ENCODE measurements around the gene ADGRA1. TPM values are rescaled to one million over a fixed set of nuclear protein-coding genes. Genes with fewer than 3 reads are reported as not detected.

ADGRA1 gene
- total RNA-seq, 6 donors from 2014 or later = 0.30 to 1.0 (median 0.39) TPM; not detected in 1

DNA sequence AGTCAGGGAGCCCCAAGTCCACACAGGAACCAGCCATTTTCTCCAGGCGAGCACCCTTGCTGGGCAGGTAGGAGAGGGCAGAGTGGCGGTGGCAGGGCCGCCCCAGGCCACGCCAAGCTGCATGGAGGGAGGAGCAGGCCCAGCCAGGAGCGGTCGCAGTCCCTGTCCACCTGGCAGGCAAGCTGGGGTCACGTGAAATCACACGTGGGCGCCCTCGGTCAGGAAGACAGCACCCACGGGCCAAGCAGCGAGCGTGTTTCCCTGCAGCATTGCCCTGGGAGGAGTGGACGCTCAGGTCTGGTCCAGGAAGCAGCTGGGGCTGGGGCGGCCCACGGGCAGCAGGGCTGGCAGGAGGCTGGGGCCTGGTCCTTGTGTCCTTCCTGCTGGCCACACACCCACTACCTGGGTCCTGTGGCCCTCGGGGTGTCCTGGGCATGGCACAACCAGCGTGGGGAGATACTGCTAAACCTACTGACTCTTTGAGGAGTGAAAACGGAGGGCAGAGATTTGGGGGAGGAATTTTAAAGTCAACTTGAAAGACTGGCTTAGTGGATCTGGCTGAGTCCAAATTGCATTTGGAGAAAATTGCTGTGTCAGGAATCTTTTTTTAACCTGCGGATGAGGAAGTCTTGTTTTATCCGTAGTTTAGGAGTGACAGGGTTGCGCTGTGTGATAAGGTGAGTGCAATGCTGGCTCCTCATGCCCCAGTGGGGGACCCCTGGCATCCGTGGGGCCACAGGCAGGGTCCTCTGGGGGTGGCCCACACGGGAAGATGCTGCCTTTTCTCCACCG lies 12.2 kb upstream of the ADGRA1 start:
- ATAC-seq (ENCODE audit: low FRiP score in 2 of 2) = peak; percentile 3 to 12
- 80% methylated on average over 15 to 25 of the region's 25 CpGs for WGBS, 2 donors
- Histone ChIP-seq H3K9me3 (no peaks in the 10 kb centered on the region), H3K27ac (no peak overlapping the region), H3K36me3 (no peaks in the 10 kb centered on the region), H3K4me3 (no peak overlapping the region), H3K27me3 (no peaks in the 10 kb centered on the region), H3K4me1 (no peaks in the 10 kb centered on the region)
- DNase-seq = peak in 1 of 2 donors; percentile 75
- no peak for TF ChIP-seq EP300 (IDR thresholded peaks at IDR 0.05)
- TF ChIP-seq POLR2AphosphoS5 (IDR thresholded peaks at IDR 0.05) = no peak
- TF ChIP-seq, protein P1, sequence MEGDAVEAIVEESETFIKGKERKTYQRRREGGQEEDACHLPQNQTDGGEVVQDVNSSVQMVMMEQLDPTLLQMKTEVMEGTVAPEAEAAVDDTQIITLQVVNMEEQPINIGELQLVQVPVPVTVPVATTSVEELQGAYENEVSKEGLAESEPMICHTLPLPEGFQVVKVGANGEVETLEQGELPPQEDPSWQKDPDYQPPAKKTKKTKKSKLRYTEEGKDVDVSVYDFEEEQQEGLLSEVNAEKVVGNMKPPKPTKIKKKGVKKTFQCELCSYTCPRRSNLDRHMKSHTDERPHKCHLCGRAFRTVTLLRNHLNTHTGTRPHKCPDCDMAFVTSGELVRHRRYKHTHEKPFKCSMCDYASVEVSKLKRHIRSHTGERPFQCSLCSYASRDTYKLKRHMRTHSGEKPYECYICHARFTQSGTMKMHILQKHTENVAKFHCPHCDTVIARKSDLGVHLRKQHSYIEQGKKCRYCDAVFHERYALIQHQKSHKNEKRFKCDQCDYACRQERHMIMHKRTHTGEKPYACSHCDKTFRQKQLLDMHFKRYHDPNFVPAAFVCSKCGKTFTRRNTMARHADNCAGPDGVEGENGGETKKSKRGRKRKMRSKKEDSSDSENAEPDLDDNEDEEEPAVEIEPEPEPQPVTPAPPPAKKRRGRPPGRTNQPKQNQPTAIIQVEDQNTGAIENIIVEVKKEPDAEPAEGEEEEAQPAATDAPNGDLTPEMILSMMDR (IDR thresholded peaks at IDR 0.05) = no peak
- no peak for TF ChIP-seq POLR2A (IDR thresholded peaks at IDR 0.05)

DNA sequence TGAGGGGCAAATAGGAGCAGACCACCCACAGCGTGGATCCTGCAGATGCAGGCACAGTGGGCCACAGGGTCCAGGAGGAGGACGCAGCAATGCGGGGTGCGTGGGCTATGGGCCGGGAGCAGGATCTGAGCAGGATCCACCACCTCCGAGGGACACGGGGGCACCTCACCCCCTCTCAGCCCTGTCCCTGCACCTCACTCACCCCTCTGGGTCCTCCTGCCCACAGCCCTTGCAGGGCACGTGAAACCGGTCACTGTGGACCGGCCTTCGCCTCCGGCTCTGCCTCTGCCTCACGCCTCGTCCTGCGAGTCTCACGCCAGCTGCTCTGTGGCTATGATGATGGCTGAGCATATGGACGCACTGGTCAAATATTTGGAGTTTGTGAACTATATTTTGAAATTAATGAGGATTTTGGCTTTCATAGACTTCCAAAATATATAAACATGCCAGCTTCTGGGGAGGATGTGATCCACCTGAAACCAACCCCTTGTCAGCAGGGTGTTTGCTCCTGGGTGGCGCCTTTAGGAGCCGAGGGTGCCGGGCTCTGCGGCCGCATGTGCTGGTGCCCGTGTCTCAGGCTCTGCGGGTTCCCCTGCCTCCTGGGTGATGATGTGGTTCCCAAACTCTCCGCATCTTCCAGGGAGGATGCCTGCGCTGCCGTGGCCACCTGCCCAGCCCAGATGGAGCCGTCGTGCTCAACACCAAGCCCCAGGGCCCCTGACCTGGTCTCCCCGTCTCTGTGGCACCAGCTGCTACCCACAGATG lies 11.3 kb upstream of the ADGRA1 start:
- DNase-seq (peak in 1 of 2 donors; percentile 67), ATAC-seq (ENCODE audit: low FRiP score in 2 of 2) (no peak)
- H3K4me1 ChIP-seq = no peaks in the 10 kb centered on the region
- H3K4me3 ChIP-seq = no peak overlapping the region
- no peaks in the 10 kb centered on the region for H3K9me3 ChIP-seq
- no peak overlapping the region for H3K27ac ChIP-seq
- 93% methylated on average over 15 to 30 of the region's 30 CpGs for WGBS, 2 donors
- H3K36me3 ChIP-seq = no peaks in the 10 kb centered on the region
- no peaks in the 10 kb centered on the region for H3K27me3 ChIP-seq
- TF ChIP-seq EP300 (IDR thresholded peaks at IDR 0.05) (no peak), POLR2AphosphoS5 (IDR thresholded peaks at IDR 0.05) (no peak)

DNA sequence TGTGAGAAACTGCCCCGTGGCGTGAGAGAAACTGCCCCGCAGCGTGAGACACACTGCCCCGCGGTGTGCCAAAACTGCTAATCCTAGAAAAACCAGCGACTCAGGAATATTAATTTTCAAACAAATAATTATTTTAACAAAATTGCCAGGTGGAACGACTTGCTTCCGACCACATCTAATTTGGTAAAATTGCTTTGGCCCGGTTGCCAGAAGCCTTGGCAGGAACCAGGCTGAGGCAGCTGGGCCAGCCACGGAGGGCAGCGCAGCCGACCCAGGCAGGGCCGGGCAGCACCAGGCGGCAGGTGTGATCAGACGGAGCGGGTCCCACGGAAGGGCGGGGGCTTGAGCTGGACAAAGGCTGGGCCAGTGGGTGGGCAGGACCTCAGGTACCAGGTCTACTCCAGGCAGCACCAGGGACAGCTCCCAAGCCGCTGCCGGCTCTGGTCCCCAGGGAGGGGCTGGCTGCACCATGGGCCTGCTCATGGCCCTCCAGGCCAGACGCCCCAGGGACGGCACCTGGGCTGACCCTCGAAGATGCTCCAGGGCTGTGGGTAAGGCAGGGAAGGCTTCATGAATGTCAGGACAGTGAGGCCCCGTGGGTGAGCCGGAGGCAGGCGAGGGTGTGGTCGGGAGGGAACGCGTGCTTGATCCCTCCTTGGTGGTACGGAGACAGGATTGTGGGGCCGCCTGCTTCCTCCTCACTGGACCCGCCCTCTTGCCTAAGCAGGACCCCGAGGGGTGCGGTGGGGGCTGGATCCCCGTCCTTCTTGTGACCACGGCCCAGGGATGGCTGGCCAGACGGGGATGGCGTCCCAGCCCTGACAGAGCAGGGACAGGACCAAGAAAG lies 7.7 kb upstream of the ADGRA1 start:
- Histone ChIP-seq H3K9me3 (no peaks in the 10 kb centered on the region), H3K36me3 (no peaks in the 10 kb centered on the region), H3K27me3 (peaks cover 0 to 11% (median 0%) of the 10 kb centered on the region in 4 donors), H3K4me1 (no peaks in the 10 kb centered on the region), H3K4me3 (no peak overlapping the region), H3K27ac (no peak overlapping the region)
- ATAC-seq (ENCODE audit: low FRiP score in 2 of 2) = no peak
- 66 to 73% methylated on average over 15 to 38 of the region's 39 CpGs for WGBS, 2 donors
- DNase-seq = peak in 1 of 2 donors; percentile 72
- TF ChIP-seq POLR2A (IDR thresholded peaks at IDR 0.05) = no peak

DNA sequence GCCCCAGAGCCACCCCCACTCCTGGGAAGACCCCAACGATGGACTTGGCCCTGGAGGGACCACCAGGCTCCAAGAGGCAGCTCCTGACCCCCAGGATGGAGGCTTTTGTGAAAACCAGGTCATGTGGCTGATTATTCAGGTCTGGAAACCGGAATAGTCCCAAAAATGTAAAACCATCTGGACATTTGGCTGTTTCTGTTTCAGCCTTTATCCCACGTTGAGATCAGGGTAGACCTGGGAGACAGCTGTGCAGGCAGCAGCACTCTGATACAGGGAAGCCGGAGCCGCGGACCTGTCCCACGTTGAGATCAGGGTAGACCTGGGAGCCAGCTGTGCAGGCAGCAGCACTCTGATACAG lies 7.1 kb upstream of the ADGRA1 start:
- DNase-seq = no peak
- Histone ChIP-seq H3K9me3 (no peaks in the 10 kb centered on the region), H3K4me1 (no peaks in the 10 kb centered on the region), H3K27me3 (peaks cover 0 to 17% (median under 1%) of the 10 kb centered on the region in 4 donors), H3K36me3 (no peaks in the 10 kb centered on the region), H3K27ac (no peak overlapping the region), H3K4me3 (no peak overlapping the region)
- TF ChIP-seq POLR2A (IDR thresholded peaks at IDR 0.05) (no peak), EP300 (IDR thresholded peaks at IDR 0.05) (no peak), POLR2AphosphoS5 (IDR thresholded peaks at IDR 0.05) (no peak)
- TF ChIP-seq, protein P1 (IDR thresholded peaks at IDR 0.05) = no peak
- ATAC-seq (ENCODE audit: low FRiP score in 2 of 2) = no peak
- 70 to 80% methylated on average over 2 to 4 of the region's 7 CpGs for WGBS, 2 donors

DNA sequence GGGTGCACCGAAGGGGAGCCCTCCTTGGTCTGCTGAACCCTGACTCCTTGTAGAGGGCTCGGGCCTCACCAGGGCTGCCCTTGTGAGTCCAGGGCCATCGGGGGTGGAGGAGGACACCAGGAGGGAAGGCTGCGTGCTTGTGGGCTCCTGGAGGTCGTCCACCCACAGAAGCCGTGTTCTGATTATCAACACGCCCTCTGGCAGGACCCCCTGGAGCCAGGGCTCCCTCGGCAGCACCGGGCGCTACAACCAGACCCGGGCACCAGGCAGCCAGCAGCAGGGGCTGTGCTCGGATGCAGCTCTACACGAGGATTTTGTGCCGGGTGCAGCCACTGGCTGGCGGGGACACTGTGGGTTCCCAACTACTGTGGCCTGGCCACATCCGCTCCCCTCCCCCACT lies 6.1 kb upstream of the ADGRA1 start:
- ATAC-seq (ENCODE audit: low FRiP score in 2 of 2) = no peak
- Histone ChIP-seq H3K36me3 (no peaks in the 10 kb centered on the region), H3K9me3 (no peaks in the 10 kb centered on the region), H3K27ac (no peak overlapping the region), H3K4me3 (no peak overlapping the region), H3K4me1 (no peaks in the 10 kb centered on the region), H3K27me3 (peaks cover 0 to 26% (median 5%) of the 10 kb centered on the region in 4 donors)
- 83 to 95% methylated on average over 4 to 16 of the region's 16 CpGs for WGBS, 2 donors
- peak in 1 of 2 donors; percentile 71 for DNase-seq
- TF ChIP-seq EP300 (IDR thresholded peaks at IDR 0.05) (no peak), POLR2A (IDR thresholded peaks at IDR 0.05) (no peak), POLR2AphosphoS5 (IDR thresholded peaks at IDR 0.05) (no peak)
- TF ChIP-seq, protein P1 (IDR thresholded peaks at IDR 0.05) = no peak
